C1 segment of cervical spinal cord (tissue), 14 donors: ENCODE measurements around the gene TOP2B.

ENCODE experiments used
- DNase-seq, 14 donors: peaks; one replicate each; lab custom pipeline; 2025; lab: John Stamatoyannopoulos, UW

Gene TOP2B

GRCh38 chr3:25558796-25559195 lies 105.9 kb downstream of the TOP2B start:
- DNase-seq: no peak

DNA sequence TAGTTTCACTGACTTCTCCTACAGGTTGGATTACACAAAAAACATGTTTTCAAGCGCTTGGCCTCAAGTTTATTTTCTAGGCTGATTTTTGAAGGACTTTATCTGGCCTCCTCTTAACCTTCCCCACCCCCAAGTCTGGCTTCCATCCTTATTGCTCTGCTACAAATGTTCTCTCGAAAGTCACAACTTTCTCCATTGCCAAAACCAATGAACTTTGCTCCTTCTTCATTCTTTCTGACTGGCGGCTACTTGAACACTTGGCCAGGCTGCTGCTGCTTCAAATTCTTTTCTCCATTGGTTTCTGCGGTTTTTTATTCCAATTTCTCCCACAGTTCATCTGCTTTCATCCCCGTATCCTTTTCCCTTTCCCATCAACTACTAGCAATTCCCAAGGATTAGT lies 106.6 kb downstream of the TOP2B start:
- no peak for DNase-seq

- no peak for DNase-seq
Observed at GRCh38 chr3:25557694-25558093, 107.0 kb downstream of the TOP2B start.

DNA sequence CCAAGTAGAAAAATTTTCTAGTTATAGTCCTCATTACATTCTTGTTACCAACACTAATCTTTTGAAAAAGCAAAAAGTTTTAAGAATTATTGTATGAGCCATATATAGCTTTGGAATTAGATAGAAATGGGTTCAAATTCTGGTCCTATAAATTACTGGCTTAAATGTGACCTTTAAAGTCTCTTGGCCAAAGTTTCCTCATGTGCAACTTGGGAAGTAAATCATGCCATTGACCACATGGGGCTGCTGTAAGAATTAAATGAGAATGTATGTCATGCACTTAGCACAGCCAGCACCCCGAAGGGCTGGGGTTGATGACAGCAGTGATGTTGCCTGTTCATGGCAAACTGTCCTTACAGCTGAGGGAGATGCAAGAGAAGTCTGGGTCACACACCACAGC lies 108.3 kb downstream of the TOP2B start:
- DNase-seq: no peak

DNA sequence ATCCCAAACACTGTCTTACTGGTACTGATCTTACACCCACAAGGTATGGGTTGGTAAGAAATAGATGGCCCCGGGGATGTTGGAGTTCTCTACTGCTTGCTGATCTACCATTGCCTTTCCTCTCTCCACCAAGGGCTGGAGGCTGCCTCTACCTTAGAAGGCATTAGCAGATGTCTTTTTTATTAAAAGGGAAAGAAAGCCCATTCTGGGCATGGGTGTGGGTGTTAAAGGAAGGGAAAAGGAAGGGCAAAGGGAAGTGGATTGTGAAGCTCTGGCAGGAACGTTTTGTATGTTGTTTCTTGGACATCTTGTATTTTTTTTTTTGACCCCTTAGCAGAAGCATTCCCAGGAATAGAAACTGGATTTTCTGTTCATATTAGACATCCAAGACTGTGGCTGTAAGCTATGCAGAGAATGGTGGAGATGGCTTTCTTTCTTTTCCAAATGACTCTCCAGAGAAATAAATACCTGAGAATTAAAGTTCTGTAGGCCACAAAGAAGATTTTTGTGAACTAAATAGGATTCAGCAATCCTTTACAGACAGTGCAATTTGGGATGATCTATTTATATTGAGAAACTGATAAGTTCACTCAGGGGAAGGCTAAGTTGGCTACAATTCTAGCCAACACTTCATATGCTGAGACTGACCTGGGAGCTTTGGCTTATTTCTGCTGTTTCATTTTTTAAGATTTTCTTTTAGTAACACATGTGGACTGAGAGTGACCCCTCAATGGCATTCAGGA lies 108.8 kb downstream of the TOP2B start:
- DNase-seq: no peak

GRCh38 chr3:25554376-25554775 lies 110.3 kb downstream of the TOP2B start:
- DNase-seq: no peak

GRCh38 chr3:25552251-25552650 lies 112.5 kb downstream of the TOP2B start:
- DNase-seq: no peak

DNA sequence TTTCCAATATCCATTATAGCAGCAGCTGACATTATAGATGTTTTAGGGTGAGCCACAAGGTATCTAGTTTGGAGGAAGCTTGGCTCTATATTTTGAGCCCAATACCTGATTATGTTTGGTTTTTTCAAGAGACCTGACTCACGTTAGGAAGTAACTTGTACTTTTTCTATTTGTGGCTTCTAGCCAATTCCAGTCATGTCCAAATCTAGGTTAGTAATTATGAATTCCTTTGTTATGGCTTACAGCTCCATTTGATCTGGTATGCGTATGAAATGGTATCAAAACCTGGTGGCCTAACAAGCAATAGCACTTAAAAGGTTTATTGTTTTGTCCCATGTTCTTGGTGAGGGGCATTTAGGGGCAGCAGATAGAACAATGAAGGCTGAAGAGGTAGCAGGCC lies 115.9 kb downstream of the TOP2B start:
- no peak for DNase-seq

DNA sequence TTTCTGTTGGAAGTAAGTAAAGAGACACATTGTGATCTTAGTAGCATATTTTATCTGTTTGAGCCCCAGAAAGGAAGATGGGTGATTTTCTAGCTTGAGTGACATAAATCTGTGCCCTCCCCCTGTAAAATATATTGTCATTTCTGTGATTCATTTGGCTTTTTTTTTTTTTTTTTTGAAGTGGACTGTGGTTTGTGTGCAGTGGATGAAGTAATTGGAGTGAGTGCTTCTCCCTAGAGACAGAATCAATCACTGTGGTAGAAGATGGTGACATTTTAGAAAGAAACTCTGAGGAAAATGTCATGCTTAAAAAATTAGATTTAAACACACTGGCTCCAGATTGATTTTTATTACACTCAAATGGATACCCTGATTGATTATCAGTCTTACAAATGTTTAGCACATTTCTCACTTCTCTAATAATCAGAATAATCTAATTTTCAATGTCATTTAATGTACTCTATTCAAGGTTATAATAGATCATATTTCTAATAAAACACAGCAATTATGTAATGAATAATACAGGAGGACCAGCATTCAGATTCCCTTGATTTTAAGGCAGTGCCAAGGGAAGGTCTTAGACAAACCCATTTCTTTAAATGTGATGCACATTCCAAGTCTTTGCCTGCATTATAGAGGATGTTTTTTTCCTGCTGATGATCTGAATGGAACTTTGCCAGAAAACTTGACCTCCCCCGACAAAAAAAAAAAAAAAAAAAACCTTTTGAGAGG lies 116.6 kb downstream of the TOP2B start:
- no peak for DNase-seq
